GM19372 (cell line): ENCODE results near the gene FBXL7.

ENCODE experiments used
- ATAC-seq: cut with Tn5 transposase; IDR thresholded peaks from one replicate; pipeline ENCODE4 v1.9.1; 2021; ENCODE audit warnings: mild to moderate bottlenecking, low read depth, moderate library complexity; ENCODE audit not compliant: unreplicated experiment

Gene FBXL7

GRCh38 chr5:15794052-15794985, 294.3 kb downstream of the FBXL7 start:
- ATAC-seq: no peak

DNA sequence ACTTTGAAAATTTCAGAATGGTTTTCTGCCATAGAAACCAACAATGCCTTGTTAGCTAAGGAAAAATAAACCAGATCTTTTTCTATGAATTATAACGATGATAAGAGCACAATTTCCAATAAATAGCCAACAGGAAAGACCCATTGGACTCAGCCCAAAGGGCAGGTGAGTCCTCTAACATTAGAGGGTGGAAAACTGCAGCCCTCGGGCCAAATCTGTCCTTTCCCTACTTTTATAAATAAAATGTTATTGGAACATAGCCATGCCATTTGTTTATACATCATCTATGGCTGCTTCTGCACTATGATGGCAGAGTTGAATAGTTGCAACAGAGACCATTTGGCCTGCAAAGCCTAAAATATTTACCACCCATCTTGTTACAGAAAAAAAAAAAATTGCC, 296.1 kb downstream of the FBXL7 start:
- ATAC-seq: no peak

- no peak for ATAC-seq
Measured at GRCh38 chr5:15796557-15796956, 296.6 kb downstream of the FBXL7 start.

- ATAC-seq: no peak
Measured at GRCh38 chr5:15797116-15797515, 297.1 kb downstream of the FBXL7 start.

DNA sequence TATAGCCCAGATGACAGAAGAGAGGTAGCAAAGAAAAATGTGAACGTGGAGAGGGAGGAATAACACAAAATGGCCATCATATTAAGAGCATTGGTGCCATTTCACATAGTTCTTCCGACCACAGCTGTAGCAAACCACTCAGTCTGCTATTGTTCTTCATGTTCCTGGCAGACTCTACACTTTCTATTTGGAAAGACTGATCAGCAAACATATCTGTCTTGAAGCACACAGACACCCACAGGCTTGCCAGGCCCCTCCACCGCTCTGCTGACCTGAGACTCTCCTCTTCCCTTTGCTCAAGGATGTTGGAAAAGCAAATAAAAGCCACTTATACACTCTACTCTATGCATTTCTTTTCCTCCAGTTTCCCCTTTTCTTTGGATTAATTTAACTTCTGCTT, 298.0 kb downstream of the FBXL7 start:
- ATAC-seq: no peak

GRCh38 chr5:15799014-15799413, 299.0 kb downstream of the FBXL7 start:
- no peak for ATAC-seq

DNA sequence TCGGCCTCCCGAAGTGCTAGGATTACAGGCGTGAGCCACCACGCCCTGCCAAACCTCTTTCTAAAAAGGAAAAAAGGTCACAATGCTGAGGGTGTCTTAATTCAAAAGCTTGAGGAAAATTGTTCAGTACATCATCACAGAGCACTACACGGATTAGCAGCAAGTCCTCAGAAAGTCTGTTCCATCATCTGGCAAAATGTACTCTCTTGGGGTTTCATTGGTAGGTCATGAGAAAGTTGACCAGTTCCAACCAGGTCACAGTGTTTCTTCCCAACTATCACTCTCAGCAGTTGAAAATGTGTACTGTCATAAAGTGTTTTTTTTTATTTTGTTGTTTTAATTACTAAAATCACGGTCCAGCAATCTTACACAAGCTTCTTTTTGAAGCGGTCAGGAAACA, 299.6 kb downstream of the FBXL7 start:
- no peak for ATAC-seq

DNA sequence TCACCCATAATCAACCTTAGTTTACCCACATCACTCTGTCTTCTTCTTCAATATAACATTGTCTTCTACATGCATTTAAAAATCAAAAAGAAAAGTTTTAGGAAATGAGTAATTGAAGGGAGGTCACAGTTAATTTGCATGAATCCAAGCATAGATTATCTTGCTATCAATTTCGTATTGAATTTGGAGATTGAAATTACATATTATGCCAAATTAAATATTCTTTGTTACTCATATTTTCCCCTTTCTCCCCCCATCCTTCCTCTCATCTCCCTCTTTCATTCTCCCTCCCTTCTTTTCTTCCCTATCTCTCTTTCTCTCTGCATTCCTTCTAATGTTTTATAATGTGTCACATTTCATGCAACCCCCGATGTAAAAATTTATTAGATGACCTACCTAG, 303.3 kb downstream of the FBXL7 start:
- no peak for ATAC-seq

DNA sequence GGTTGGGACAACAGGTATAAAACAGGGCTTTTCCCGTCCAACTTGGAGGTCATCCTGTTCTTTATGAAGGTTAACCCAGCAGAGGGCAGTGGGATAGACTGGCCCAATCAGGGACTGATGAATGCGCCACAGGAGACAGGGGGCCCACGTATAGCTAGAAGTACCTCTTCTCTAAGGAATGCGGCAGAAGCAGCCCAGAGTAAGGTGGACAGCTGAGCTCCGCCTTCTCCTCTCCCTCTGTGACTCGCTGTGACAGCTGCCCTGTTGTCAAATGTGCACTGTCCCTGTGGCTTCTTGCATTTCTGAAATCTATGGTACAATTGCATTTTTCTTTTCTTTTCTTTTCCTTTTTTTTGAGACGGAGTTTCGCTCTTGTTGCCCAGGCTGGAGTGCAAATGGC, 306.6 kb downstream of the FBXL7 start:
- ATAC-seq: no peak

GRCh38 chr5:15807248-15807647, 307.3 kb downstream of the FBXL7 start:
- no peak for ATAC-seq

- no peak for ATAC-seq
Measured at GRCh38 chr5:15807871-15808270, 307.9 kb downstream of the FBXL7 start.

DNA sequence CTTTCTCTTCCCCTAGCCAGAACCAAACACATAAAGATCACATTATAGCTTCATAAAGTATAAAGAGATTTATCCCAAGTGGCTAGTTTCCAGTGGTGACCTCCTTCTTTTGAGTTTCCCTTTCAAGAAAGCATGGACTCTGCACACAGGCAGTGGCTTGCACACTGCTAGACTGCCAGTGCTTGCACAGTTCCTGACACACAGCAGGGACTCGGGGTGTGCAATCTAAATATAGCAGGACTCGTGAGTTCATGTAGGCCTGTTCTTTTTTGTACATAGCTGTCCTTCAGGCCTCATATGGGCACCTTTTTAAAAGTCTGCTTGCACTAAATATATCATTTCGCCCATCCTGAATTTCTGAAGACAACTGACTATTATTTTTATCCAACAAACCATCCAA, 308.6 kb downstream of the FBXL7 start:
- ATAC-seq: no peak

GRCh38 chr5:15819617-15820016, 319.6 kb downstream of the FBXL7 start:
- ATAC-seq: no peak

GRCh38 chr5:15821506-15821905, 321.5 kb downstream of the FBXL7 start:
- ATAC-seq: no peak

DNA sequence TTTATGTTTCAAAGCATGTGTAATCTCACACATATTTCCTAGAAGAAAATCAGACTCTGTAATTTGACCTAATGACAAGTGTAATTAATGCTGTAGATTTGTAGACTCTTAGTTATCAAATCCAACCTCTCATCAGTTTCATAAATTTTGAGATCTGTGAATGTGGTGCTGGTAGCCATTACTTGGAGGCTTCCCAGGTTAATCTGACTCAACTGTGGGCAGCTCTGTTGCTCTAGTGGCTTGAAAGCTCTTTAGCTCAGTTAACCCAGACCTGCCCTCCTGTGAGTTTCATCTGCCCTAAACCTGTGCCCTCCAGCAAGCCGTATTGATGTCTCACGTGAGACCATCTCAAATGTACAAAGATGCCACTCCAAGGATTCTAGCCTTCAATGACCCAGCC, 323.4 kb downstream of the FBXL7 start:
- no peak for ATAC-seq

- no peak for ATAC-seq
Measured at GRCh38 chr5:15827741-15828140, 327.8 kb downstream of the FBXL7 start.

GRCh38 chr5:15831408-15831807, 331.4 kb downstream of the FBXL7 start:
- no peak for ATAC-seq

GRCh38 chr5:15833365-15833764, 333.4 kb downstream of the FBXL7 start:
- ATAC-seq: no peak

GRCh38 chr5:15834596-15835245, 334.7 kb downstream of the FBXL7 start:
- no peak for ATAC-seq

GRCh38 chr5:15835514-15835913, 335.5 kb downstream of the FBXL7 start:
- ATAC-seq: no peak

DNA sequence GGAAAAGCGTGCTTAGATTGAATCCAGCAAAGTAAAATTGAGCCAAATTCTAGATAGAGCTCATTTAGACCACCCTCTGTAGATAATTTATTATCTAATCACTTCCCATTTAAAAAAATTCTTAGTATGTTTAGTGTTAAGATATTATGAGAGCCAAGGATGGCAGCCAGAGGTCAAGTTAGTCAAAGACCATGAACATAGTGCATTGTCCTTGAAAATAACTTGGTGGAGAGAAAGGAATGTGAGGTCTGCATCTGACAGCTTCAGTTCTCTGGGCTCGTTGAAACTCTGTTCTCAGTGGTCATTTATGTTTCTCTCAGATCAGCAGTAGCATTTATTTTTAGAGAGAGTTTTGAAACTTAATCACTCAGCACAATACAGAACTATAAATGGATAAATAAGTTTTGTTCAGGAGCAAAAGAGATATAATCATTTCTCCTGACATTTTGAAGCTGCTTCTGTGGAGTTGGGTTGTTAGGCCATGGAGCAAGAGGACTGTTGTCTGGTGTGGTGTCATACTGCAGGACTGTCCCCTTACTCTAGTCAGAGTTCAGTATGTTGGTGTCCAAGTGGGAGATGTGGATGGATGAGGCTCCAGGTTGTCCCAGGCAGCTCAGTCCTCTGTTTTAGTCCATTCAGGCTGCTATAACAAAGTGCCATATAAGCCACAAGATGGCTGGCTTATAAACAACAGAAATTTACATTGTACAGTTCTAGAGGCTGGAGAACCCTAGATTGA, 337.7 kb downstream of the FBXL7 start:
- no peak for ATAC-seq
